Stimulated activated CD8-positive, alpha-beta memory T cell treated with anti-CD3 and anti-CD28 coated beads, Interleukin-15, amount 100 ng/mL, for 4 hours (primary cell): ENCODE results near the gene ERG.

Experiments used
- DNase-seq, 2 donors: peaks; one replicate each; pipeline ENCODE4 v3.0.0-alpha.2; 2020; ENCODE audit warnings: low read depth in 2 of 2

ERG gene

GRCh38 chr21:38333301-38334272 is 164.7 kb downstream of the ERG start:
- DNase-seq = no peak

GRCh38 chr21:38330666-38331065 is 167.6 kb downstream of the ERG start:
- DNase-seq = no peak
